HT-29 (cell line): ENCODE data around the gene CTNNA3. TPM values are rescaled to one million over a fixed set of nuclear protein-coding genes. Genes with fewer than 3 reads are reported as not detected.

Experiments used
- DNase-seq: peaks from one replicate; pipeline ENCODE4 v3.0.0-alpha.2; 2015; ENCODE audit warnings: low spot score
- total RNA-seq: library from RNA; depleted of rRNA; stranded (reverse); fragments of >200 nt; shearing (Covaris generic); gene quantifications from 2 replicates; pipeline ENCODE4 v1.2.3, GENCODE V29; 2014

Gene CTNNA3
- total RNA-seq, 1 experiment from 2014 or later: not detected

DNA sequence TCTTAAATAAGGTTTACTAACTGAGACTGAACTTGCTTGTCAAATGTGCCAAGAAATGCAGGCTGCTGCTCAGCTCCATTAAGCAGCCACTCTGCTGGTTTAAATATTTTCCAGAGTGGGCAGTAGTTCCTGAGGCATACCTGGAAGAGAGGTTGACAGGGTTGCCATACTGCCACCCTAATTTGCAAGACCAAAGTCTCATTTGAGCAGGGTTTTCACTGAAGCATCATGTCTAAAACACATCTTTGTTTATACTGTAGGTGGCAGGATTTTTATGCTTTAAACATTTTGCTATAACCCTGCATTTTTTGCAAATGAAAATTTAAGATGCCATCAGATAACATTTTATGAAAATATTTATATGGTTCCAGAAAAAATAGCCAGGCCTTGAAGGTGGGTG, 1388.2 kb downstream of the CTNNA3 start:
- no peak for DNase-seq

DNA sequence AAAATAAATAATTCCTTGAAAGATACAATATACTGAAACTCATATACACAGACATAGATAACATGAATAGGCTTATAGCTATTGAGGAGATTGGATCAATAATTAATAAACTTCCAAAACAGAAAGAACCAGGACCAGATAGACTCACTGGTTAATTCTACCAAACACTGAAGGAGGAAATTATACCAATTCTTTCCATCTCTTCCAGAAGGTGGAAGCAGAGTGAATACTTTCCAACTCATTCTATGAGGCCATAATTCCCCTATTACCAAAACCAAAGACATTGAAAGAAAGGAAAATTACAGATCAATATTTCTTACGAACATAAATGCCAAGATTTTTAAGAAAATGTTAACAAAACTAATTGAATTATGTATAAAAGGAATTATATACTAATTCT, 1394.9 kb downstream of the CTNNA3 start:
- no peak for DNase-seq

DNA sequence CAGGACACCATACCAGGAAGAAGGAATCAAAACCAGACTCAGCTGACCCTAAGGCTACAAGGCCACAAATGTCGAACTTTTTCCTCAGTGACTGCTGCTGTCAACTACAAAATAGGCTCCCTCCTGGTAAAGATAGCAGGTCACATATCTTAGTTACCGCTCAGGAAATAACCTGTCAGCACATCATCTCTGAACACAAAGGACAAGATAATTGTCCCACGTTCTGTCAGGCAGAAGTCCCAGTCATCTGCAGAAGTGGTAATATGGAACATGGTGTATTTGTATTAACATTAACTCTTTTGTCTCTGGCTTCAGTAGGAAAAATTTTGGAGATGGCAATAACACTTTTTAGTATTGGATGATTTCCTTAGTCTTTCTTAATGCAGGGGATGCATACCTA, 1400.4 kb downstream of the CTNNA3 start:
- no peak for DNase-seq

- DNase-seq: no peak
Measured at GRCh38 chr10:66294538-66294937, 1401.5 kb downstream of the CTNNA3 start.

GRCh38 chr10:66292922-66293321, 1403.1 kb downstream of the CTNNA3 start:
- DNase-seq: no peak

DNA sequence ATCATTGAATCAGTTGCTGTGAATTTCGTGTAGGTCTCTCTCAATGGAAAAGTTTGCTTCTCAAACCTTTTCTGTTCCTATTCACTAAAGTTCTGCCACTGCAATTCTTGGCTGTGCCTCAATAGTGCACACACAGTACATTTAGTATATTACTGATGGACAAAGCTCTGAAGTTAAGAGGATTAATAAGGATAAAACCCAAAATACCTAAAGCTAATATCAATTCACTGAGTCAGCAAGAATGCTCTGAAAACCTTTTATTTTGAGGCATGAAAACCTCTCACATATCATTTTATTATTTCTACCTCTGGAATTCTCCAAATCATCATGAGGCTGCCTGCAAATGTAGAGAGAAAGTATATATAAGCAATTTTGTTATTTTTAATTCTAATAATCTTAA, 1403.5 kb downstream of the CTNNA3 start:
- DNase-seq: no peak

DNA sequence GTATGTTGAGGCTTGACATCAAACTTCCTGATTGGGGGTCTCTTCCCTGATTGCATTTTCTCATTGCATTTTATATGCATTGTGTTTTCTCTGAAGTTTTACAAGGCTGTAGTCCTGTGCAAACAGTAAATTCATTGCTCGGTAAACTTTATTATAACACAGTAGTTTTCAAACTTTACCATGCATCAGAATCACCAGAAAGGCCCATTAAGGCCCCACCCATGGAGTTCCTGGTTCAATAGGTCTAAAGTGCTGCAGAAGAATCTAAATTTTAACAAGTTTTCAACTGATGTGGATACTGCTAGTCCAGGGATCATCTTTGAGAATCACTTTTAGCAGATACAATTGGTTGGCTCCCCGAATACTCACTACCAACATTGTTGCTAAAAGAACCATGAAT, 1404.9 kb downstream of the CTNNA3 start:
- no peak for DNase-seq

DNA sequence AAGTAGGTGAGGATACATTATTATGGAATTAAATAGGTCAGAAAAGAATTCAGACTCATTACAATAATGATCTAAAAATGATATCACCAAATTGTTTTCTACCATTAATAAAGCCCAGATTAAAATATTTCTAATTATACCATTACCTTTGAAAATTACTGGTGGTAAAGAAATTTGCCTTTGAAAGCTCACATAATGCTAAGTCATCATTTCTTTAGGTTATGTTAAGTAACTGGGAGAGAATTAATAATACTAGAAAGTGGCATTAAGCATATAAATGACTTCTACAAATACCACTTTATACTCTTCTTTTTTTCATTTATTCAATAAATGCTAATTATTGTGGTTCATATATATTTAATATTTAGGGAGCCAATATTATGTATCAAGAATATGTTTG, 1411.4 kb downstream of the CTNNA3 start:
- DNase-seq: no peak

DNA sequence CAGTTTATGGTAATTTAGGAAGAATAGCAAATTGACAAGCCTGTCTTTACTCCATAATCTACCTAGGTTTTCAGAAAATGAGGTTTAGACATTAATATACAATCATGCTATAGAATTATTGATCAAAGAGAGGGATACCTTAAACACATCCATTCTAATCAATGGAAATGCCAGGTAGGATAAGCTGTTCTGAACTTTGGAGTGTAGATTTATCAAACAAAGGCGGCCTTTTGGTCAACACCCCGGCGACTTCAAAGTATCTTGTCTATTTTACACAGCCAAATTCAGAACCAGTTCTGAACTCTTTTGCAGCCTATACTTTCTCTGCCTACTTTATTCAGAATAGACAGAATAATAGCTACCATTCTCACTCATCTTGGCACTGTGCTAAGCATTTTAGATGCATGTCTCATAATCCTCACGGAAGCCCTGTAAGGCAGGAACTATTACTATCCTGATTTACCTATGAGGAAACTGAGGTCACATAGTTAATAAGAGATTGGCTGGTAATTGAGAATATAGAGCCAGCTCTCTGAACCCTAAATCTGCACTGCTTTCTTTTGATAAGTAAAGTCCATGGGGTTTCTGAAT, 1412.0 kb downstream of the CTNNA3 start:
- no peak for DNase-seq

DNA sequence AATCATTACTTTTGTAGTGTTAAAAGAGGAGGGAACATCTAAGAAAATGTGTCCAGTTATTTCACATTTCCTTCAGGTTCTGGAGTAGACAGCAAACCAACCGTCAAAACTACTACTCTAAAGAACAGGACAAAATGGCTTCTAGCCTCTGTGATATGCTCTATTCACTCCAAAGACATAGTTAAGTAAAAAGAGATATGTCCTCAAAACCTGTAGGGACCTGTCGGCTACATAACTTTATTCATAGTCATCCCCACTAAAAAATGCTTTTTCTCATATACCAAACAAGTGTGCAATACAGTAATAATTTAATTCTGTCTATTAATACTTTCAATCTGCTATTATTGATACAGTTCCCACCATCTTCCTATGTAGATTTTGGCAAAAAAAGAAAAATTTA, 1412.9 kb downstream of the CTNNA3 start:
- no peak for DNase-seq

DNA sequence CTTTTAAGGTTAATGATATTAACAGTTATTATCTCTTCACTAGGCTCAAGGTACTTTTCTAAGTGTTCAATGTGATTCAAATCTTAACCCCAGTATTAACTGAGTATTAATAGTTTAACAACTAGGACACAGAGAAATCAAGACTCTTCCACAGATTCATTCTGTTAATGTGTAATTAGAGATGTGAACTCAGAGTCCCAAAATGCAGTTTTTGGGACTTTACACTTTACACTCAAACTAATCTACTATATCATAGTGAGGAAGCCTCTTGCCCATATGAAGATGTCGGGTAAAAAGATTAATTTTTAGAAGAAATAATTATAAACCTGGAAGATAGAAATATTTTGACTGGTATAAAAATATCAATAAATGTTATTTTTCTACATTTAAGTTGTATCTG, 1414.7 kb downstream of the CTNNA3 start:
- no peak for DNase-seq

DNA sequence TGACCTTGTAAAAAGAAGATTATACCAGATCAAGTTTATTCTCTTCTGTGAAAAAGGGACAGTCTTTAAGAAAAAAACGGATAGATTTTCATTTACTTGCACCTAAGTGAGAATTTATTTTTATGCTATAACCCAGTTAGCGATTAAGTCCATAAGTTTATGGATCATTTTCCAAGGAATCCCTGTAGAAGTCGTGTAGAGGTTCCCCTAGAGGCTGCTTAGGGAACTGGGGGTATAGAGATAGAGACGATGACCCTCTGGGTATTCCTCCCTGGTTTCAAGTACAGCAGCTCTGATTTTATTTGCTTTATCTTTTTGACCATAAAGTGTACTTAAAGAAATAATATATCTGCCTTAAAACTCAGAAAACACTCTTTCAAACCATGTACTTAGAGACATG, 1418.5 kb downstream of the CTNNA3 start:
- DNase-seq: peak; percentile 7

GRCh38 chr10:66273966-66274519, 1422.0 kb downstream of the CTNNA3 start:
- DNase-seq: no peak

DNA sequence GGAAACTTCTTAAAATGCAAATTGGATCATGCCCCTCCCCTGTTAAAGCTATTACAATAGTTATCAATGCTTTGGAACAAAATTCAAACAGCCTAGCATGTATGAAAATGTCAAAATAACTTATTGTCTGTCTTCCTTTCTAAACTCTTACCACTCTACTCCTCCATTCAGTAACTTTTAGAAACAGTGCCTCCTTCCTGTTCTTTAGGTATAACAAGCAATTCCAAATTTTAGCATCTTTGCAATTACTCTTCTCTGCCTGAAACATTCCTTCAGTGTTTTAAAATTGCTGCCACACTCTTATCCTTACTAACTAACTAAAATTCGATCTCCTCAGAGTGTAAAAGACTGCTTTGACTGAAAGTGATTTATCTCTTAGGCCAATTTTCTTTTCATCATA, 1430.6 kb downstream of the CTNNA3 start:
- no peak for DNase-seq

GRCh38 chr10:66259836-66260235, 1436.2 kb downstream of the CTNNA3 start:
- DNase-seq: no peak

DNA sequence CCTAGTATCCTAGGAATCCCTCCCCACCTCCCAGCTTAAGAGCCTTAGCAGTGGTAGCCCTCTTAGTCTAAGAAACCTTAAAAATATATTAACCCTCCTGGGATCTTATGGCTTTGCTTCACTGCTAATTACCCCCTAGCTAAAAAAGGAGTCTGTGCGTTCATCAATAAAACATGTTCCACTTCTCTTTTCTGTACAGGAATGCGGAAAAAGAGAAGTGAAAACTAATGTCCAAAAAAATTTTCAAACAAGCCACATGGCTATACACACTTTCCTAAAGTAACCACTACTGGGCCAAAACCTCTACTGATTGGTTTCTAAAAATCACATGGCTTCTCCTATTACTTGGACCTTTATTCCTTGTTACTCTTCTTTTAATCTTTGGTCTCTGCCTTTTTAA, 1437.3 kb downstream of the CTNNA3 start:
- no peak for DNase-seq

DNA sequence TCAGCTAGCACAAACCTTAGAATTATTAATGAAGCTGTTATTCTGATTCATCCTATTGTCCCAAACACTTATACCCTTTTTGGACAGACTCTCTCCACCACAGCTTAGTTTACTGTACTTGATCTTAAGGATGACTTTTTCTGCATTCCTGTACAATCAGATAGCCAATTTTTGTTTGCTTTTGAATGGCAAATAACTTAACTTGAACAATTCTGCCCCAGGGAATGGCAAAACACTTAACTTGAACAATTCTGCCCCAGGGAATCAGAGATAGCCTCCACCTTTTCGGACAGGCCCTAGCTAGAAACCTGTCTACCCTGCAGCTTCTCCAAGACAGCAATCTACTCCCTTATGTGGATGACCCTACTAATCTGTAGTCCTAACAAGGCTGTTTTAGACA, 1438.2 kb downstream of the CTNNA3 start:
- DNase-seq: no peak

DNA sequence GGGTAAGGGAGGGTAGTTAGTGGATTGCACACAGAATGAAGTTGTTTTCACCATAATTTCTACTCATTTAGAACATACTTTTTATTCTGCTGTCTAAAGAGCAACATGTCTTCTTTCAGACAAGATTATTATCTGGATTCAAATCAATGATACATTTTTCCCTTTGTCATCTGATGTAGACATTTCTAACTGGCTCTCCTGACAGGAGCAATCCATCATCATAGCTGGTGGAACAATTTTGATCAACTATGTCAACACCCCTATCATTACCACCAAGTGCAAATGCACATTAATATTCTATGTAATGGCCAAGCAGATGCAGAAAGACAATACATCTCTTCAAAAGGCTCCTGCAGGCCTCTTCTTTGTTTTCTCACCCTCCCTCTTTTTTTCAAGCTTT, 1443.0 kb downstream of the CTNNA3 start:
- DNase-seq: no peak

GRCh38 chr10:66246177-66246576, 1449.8 kb downstream of the CTNNA3 start:
- DNase-seq: no peak

DNA sequence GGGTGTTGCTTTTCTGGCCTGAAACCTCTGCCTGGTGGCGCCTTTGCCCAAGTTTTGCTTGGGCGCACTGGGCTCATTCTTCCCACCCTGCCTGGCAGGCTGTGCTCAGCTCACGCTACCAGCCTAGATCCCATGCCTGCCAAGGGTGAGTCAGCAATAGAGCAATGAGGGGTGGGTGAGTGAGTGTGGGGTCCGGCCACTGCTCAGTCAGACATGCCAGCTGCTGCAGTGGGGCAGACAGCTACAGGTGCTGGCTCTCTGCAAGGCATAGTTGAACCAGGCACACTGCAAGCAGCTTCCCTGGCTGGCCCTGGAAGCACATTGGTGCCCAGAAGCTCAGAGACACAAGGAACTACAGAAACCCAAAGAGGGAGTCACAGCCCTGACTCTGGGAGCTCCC, 1451.0 kb downstream of the CTNNA3 start:
- DNase-seq: no peak

DNA sequence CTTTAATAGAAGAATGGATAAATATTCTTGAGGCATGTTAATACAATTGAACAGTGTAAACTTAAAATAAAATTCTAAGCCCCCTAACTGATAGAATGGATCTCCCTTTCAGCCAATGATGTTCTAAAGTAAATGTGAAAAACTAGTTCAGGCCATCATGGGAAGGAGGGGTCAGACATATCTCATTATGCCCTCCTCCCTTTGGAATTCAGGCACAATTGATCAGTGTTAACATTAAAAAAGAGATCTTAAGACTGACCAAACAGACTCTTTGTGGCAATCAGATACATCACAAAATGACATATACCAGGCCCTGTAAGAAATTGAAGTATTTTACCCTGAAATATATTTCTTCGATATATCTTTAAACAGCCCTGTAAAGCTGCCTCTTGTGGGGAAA, 1453.1 kb downstream of the CTNNA3 start:
- no peak for DNase-seq

- DNase-seq: no peak
Measured at GRCh38 chr10:66239062-66239461, 1456.9 kb downstream of the CTNNA3 start.

DNA sequence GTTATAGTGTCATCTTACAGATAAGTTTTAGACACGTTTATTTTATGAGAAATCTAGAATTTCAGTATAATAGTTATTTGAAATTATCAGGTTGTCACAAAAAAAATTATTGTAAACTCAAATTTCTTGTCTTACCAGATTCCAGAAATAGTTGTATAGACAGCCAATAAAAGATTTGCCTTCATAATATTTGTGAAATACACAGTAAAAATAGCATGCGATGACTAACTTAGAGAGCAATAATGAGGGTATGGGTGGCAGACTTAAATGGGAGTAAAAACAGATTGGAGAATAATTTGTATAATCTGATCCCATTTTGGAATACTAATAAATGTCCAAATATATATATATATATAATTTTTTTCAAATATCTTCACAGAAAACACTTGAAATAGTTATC, 1457.7 kb downstream of the CTNNA3 start:
- no peak for DNase-seq

DNA sequence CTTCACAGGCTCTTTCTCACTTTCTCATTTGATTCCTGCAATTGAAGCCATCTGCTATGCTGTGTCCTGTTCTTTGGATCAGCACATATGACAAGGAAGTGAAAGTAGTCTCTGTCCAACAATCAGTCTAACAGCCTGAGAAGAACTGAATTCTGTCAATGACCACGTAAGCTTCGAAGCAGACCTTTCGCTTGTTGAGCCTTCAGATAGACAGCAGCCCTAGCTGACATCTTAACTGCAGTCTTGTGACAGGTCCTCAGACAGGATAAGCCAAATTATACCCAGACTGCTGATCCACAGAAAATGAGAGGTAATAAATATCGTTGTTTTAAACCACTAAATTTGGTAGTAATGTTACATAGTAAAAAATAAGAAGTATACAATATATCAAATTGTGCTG, 1461.1 kb downstream of the CTNNA3 start:
- no peak for DNase-seq
